Dendritic cell treated with granulocyte-macrophage colony-stimulating factor and Interleukin-4, amounts not matched to agents 40 ng/mL and 50 ng/mL, for 4 days (primary cell): ENCODE measurements around the gene F10.
"Not testable (repeated sequence)": the region's sequence is repeated elsewhere in the genome, so short reads cannot be mapped to it uniquely, and the experiment has no call there.

Experiments used
- H3K27ac Mint-ChIP-seq: one replicate; pipeline ENCODE4 v1.8.0; 2022; ENCODE audit warnings: mild to moderate bottlenecking, mixed read lengths
- H3K27me3 Mint-ChIP-seq: one replicate; pipeline ENCODE4 v1.8.0; 2022; ENCODE audit warnings: mild to moderate bottlenecking, mixed read lengths
- H3K36me3 Mint-ChIP-seq: one replicate; pipeline ENCODE4 v1.8.0; 2022; ENCODE audit warnings: low read depth, mixed read lengths
- H3K4me1 Mint-ChIP-seq: one replicate; pipeline ENCODE4 v1.8.0; 2022; ENCODE audit warnings: low read depth, mixed read lengths
- H3K4me3 Mint-ChIP-seq: one replicate; pipeline ENCODE4 v1.8.0; 2022; ENCODE audit warnings: mild to moderate bottlenecking, moderate library complexity, mixed read lengths
- H3K9me3 Mint-ChIP-seq: one replicate; pipeline ENCODE4 v1.8.0; 2022; ENCODE audit warnings: mixed read lengths
- intact Hi-C: fragments of 100-400 bp; cut with micrococcal nuclease; formaldehyde crosslinking; loops from one replicate; pipeline ENCODE4 v1.15.0; 2022

The F10 gene

GRCh38 chr13:113102727-113103126 lies 19.9 kb upstream of the F10 start:
- Mint-ChIP-seq H3K4me3 (no peak overlapping the region), H3K4me1 (no peaks in the 10 kb centered on the region), H3K36me3 (no peaks in the 10 kb centered on the region), H3K27me3 (peaks cover 9% of the 10 kb centered on the region), H3K9me3 (no peaks in the 10 kb centered on the region), H3K27ac (no peak overlapping the region)
- intact Hi-C loops = no loop called here

GRCh38 chr13:113103646-113104045 lies 19.0 kb upstream of the F10 start:
- peaks cover 10% of the 10 kb centered on the region for H3K27me3 Mint-ChIP-seq
- no peaks in the 10 kb centered on the region for H3K36me3 Mint-ChIP-seq
- intact Hi-C loops = no loop called here

GRCh38 chr13:113105032-113105920 lies 17.3 kb upstream of the F10 start, which contains the start of gene F7:
F7 (plus strand) TSS chr13:113105791; CDS start chr13:113105842, 51 bp downstream.
- H3K27me3 Mint-ChIP-seq = peaks cover 20% of the 10 kb centered on the region
- no peaks in the 10 kb centered on the region for H3K36me3 Mint-ChIP-seq
- H3K4me3 Mint-ChIP-seq = no peak within 1 kb of the TSS
- H3K9me3 Mint-ChIP-seq = no peaks in the 10 kb centered on the region
- no peak within 1 kb of the TSS for H3K27ac Mint-ChIP-seq
- intact Hi-C loops = no loop called here
- H3K4me1 Mint-ChIP-seq = no peaks in the 10 kb centered on the region

More at GRCh38 chr13:113103646-113104045, 19.0 kb upstream of the F10 start:
- no peaks in the 10 kb centered on the region for H3K4me1 Mint-ChIP-seq
- H3K27ac Mint-ChIP-seq = no peak overlapping the region
- no peak overlapping the region for H3K4me3 Mint-ChIP-seq
- H3K9me3 Mint-ChIP-seq = no peaks in the 10 kb centered on the region

- Mint-ChIP-seq H3K36me3 (no peaks in the 10 kb centered on the region), H3K9me3 (no peaks in the 10 kb centered on the region), H3K27me3 (peaks cover 25% of the 10 kb centered on the region), H3K27ac (no peak overlapping the region), H3K4me1 (no peaks in the 10 kb centered on the region), H3K4me3 (no peak overlapping the region)
- intact Hi-C loops = no loop called here
These were observed 16.6 kb upstream of the F10 start for GRCh38 chr13:113105921-113106452.

GRCh38 chr13:113106711-113107351 lies 15.8 kb upstream of the F10 start:
- H3K27ac Mint-ChIP-seq = no peak overlapping the region
- no peak overlapping the region for H3K4me3 Mint-ChIP-seq
- peaks cover 26% of the 10 kb centered on the region for H3K27me3 Mint-ChIP-seq
- intact Hi-C loops = no loop called here
- H3K36me3 Mint-ChIP-seq = no peaks in the 10 kb centered on the region
- H3K9me3 Mint-ChIP-seq = no peaks in the 10 kb centered on the region
- H3K4me1 Mint-ChIP-seq = no peaks in the 10 kb centered on the region

- peaks cover 27% of the 10 kb centered on the region for H3K27me3 Mint-ChIP-seq
- H3K9me3 Mint-ChIP-seq, intact Hi-C loops, H3K4me3 Mint-ChIP-seq, H3K4me1 Mint-ChIP-seq, H3K27ac Mint-ChIP-seq, H3K36me3 Mint-ChIP-seq: not testable (repeated sequence)
These were observed 14.1 kb upstream of the F10 start for GRCh38 chr13:113108521-113108920.

GRCh38 chr13:113109151-113110047 lies 13.2 kb upstream of the F10 start:
- Mint-ChIP-seq H3K4me1 (no peaks in the 10 kb centered on the region), H3K4me3 (no peak overlapping the region), H3K36me3 (no peaks in the 10 kb centered on the region), H3K9me3 (no peaks in the 10 kb centered on the region), H3K27me3 (peaks cover 26% of the 10 kb centered on the region), H3K27ac (no peak overlapping the region)
- intact Hi-C loops = no loop called here

- Mint-ChIP-seq H3K4me1 (no peaks in the 10 kb centered on the region), H3K27ac (no peak overlapping the region), H3K4me3 (peak overlapping the region; percentile 56), H3K36me3 (no peaks in the 10 kb centered on the region), H3K27me3 (peaks cover 26% of the 10 kb centered on the region), H3K9me3 (no peaks in the 10 kb centered on the region)
- intact Hi-C loops = no loop called here
These were observed 12.3 kb upstream of the F10 start for GRCh38 chr13:113110048-113110851.

GRCh38 chr13:113110852-113111315 lies 11.7 kb upstream of the F10 start:
- H3K27ac Mint-ChIP-seq = no peak overlapping the region
- H3K4me3 Mint-ChIP-seq = peak overlapping the region; percentile 56
- H3K4me1 Mint-ChIP-seq = no peaks in the 10 kb centered on the region
- no peaks in the 10 kb centered on the region for H3K36me3 Mint-ChIP-seq
- no peaks in the 10 kb centered on the region for H3K9me3 Mint-ChIP-seq
- H3K27me3 Mint-ChIP-seq = peaks cover 26% of the 10 kb centered on the region
- intact Hi-C loops = no loop called here

- H3K4me3 Mint-ChIP-seq, H3K27ac Mint-ChIP-seq, H3K9me3 Mint-ChIP-seq, H3K4me1 Mint-ChIP-seq, intact Hi-C loops, H3K36me3 Mint-ChIP-seq: not testable (repeated sequence)
- peaks cover 26% of the 10 kb centered on the region for H3K27me3 Mint-ChIP-seq
These were observed 10.8 kb upstream of the F10 start for GRCh38 chr13:113111821-113112220.

- H3K9me3 Mint-ChIP-seq, H3K4me3 Mint-ChIP-seq, H3K4me1 Mint-ChIP-seq, H3K27ac Mint-ChIP-seq, H3K36me3 Mint-ChIP-seq, intact Hi-C loops: not testable (repeated sequence)
- H3K27me3 Mint-ChIP-seq = peaks cover 23% of the 10 kb centered on the region
These were observed 10.1 kb upstream of the F10 start for GRCh38 chr13:113112475-113112874.

GRCh38 chr13:113112893-113113845 lies 9.4 kb upstream of the F10 start:
- H3K27me3 Mint-ChIP-seq = peaks cover 23% of the 10 kb centered on the region
- H3K4me3 Mint-ChIP-seq = no peak overlapping the region
- H3K9me3 Mint-ChIP-seq = no peaks in the 10 kb centered on the region
- no peaks in the 10 kb centered on the region for H3K36me3 Mint-ChIP-seq
- no peaks in the 10 kb centered on the region for H3K4me1 Mint-ChIP-seq
- intact Hi-C loops = no loop called here
- H3K27ac Mint-ChIP-seq = no peak overlapping the region
